Lung (tissue), 12 donors: ENCODE measurements around the gene AKT1. TPM values are rescaled to one million over a fixed set of nuclear protein-coding genes. Genes with fewer than 3 reads are reported as not detected.

Experiments used
- ATAC-seq: fragments of 200-7000 bp; cut with Tn5 transposase; one replicate; pipeline ENCODE4 v1.9.1; 2020; ENCODE audit warnings: moderate number of reproducible peaks; ENCODE audit not compliant: insufficient read depth, low FRiP score
- DNase-seq, 3 donors: peaks; one replicate each; pipeline ENCODE4 v3.0.0-alpha.2; 2013 to 2017
- H3K27ac ChIP-seq, 2 donors: one replicate each; pipeline ENCODE4 v1.5.1; 2013; ENCODE audit warnings: mild to moderate bottlenecking in 2 of 2, moderate library complexity in 2 of 2, control low read depth in 1 of 2, inconsistent platforms in 1 of 2, low read depth in 1 of 2, low read length in 1 of 2
- H3K27me3 ChIP-seq, 3 donors: one replicate each; pipeline ENCODE4 v1.5.1; 2013; ENCODE audit warnings: low read length in 2 of 3; ENCODE audit not compliant: control insufficient read depth in 3 of 3, insufficient read depth in 3 of 3
- H3K36me3 ChIP-seq, 4 donors: one replicate each; pipeline ENCODE4 v1.5.1; 2013; ENCODE audit warnings: low read length in 4 of 4, mild to moderate bottlenecking in 1 of 4, moderate library complexity in 1 of 4; ENCODE audit not compliant: control insufficient read depth in 4 of 4, insufficient read depth in 4 of 4
- H3K4me1 ChIP-seq, 5 donors: one replicate each; pipeline ENCODE4 v1.5.1; 2013; ENCODE audit warnings: low read length in 5 of 5, mild to moderate bottlenecking in 2 of 5, moderate library complexity in 1 of 5; ENCODE audit not compliant: control insufficient read depth in 5 of 5, insufficient read depth in 5 of 5
- H3K4me3 ChIP-seq: one replicate; pipeline ENCODE4 v1.5.1; 2013; ENCODE audit warnings: mild to moderate bottlenecking, control low read depth, moderate library complexity
- H3K9ac ChIP-seq, 2 donors: one replicate each; pipeline ENCODE4 v1.5.1; 2013; ENCODE audit warnings: low read length in 2 of 2, control low read depth in 1 of 2; ENCODE audit not compliant: insufficient read depth in 1 of 2
- H3K9me3 ChIP-seq, 4 donors: one replicate each; pipeline ENCODE4 v1.5.1; 2013; ENCODE audit warnings: low read length in 3 of 4, mild to moderate bottlenecking in 1 of 4, moderate library complexity in 1 of 4; ENCODE audit not compliant: control insufficient read depth in 4 of 4, insufficient read depth in 3 of 4
- WGBS, 2 donors: extraction: QIAGEN DNeasy Blood & Tissue Kit; methylation state at CpG; one replicate each; pipeline ENCODE4 v1.1.7; 2013; 5-methylcytosine and 5-hydroxymethylcytosine counted together
- polyA plus RNA-seq, 2 donors: library from polyadenylated mRNA; stranded (reverse); fragments of 200-250 nt; gene quantifications; one replicate each; pipeline ENCODE4 v1.2.1, GENCODE V29; 2013
- total RNA-seq, 2 donors: library from RNA; depleted of rRNA in 1 of 2; stranded (reverse); fragments of >200 nt in 1 of 2; gene quantifications; one replicate each; pipeline ENCODE4 v1.2.1, GENCODE V29; 2014 to 2021
- TF ChIP-seq, protein P1 (sequence below): IDR thresholded peaks from 2 replicates; pipeline ENCODE4 v1.5.1; 2012; ENCODE audit warnings: mild to moderate bottlenecking; ENCODE audit errors: control extremely low read depth, extremely low read depth
- donor health status: control.
- donor health status: control.
- donor health status: Bipolar disorder and iron deficiency.
- donor health status: healthy.
- donor health status: DM: yes; HTN: yes; CAD: no.

The AKT1 gene
- total and polyA plus RNA-seq, 4 donors: 142 to 224 (median 160) TPM

DNA sequence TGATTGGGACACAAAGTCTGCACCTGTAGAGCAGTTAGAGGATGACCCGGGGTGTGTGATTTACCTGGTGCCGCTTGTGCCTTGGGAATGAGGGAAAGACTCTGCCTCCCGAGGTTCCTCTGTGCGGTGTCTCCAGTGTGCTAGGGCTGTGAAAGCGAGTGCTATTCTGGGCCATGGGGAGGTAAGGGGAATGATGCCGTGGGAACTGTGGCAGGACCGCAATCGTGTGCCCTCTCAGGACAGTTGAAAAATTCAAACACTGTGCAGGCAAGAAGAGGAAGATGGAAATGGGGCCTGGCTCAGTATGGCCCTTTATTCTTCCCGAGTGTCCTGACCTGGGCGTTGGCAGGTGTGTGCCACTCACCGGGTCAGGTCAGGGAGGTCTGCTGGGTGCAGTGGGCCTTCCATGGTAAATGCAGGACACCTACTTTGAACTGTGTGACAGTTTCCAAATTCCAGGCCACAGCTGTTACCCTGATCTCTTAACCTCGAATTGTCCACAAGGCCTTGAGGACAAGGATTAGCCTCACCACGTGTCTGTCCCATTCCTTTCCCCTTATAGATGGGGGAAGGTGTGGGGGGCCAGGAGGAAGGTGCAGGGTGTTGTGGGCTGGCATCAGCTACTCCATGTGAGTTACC lies 41.2 kb downstream of the AKT1 start:
- peak overlapping the region; percentile 14 to 86 for H3K9ac ChIP-seq
- no peak for DNase-seq
- peak overlapping the region in 1 of 2 donors; percentile 97 for H3K27ac ChIP-seq

DNA sequence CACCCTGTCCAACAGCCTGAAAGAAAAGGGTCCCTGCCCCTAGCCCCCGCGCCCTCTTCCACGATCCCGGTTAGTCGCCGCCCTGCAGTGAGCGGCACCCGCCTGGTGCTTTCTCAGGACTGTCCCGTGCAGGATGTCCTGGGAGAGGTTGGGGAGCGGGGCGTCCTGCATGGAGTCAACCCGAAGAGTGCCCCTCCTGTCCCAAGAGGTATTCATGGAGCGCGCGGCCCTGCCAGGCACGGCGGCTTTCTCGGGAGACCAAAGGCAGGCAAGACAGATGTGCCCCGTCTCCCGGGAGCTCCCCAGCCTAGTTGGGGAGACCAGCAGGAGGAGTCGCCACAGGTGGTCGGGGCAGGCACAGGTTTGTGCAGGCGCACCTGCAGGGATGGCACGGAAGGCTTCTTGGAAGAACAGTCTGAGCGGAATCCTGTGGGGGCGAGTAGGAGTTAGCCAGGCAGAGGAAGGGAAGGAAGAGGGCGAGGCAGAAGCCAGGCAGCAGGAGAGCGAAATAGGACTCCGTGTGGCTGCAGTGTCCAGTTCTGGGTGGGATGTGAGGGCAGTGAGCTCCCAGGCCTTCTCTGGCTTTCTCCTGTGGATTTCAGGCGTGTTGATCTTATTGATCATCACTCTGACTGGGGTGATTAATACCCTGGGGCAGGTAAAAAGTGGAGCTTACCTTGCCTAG lies 41.9 kb downstream of the AKT1 start:
- peak overlapping the region; percentile 82 to 97 for H3K27ac ChIP-seq
- peaks cover 0 to 32% (median 11%) of the 10 kb centered on the region in 5 donors for H3K4me1 ChIP-seq
- H3K9me3 ChIP-seq: no peaks in the 10 kb centered on the region
- ATAC-seq (no peak), DNase-seq (no peak)
- H3K36me3 ChIP-seq: peaks cover 0 to 31% (median 22%) of the 10 kb centered on the region in 4 donors
- peak overlapping the region; percentile 57 to 86 for H3K9ac ChIP-seq
- peak overlapping the region; percentile 97 for H3K4me3 ChIP-seq
- no peaks in the 10 kb centered on the region for H3K27me3 ChIP-seq
- WGBS, 2 donors: 1 to 2% methylated on average over 30 of the region's 30 CpGs
- TF ChIP-seq, protein P1, sequence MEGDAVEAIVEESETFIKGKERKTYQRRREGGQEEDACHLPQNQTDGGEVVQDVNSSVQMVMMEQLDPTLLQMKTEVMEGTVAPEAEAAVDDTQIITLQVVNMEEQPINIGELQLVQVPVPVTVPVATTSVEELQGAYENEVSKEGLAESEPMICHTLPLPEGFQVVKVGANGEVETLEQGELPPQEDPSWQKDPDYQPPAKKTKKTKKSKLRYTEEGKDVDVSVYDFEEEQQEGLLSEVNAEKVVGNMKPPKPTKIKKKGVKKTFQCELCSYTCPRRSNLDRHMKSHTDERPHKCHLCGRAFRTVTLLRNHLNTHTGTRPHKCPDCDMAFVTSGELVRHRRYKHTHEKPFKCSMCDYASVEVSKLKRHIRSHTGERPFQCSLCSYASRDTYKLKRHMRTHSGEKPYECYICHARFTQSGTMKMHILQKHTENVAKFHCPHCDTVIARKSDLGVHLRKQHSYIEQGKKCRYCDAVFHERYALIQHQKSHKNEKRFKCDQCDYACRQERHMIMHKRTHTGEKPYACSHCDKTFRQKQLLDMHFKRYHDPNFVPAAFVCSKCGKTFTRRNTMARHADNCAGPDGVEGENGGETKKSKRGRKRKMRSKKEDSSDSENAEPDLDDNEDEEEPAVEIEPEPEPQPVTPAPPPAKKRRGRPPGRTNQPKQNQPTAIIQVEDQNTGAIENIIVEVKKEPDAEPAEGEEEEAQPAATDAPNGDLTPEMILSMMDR: no peak

More for the DNA sequence above, 41.2 kb downstream of the AKT1 start:
- WGBS, 2 donors: 57 to 59% methylated on average over 13 of the region's 13 CpGs
- peaks cover 0 to 38% (median 24%) of the 10 kb centered on the region in 4 donors for H3K36me3 ChIP-seq
- TF ChIP-seq, protein P1: no peak
- no peaks in the 10 kb centered on the region for H3K9me3 ChIP-seq
- peaks cover 0 to 25% (median 9%) of the 10 kb centered on the region in 5 donors for H3K4me1 ChIP-seq
- H3K4me3 ChIP-seq: no peak overlapping the region
- H3K27me3 ChIP-seq: no peaks in the 10 kb centered on the region
- ATAC-seq: no peak

DNA sequence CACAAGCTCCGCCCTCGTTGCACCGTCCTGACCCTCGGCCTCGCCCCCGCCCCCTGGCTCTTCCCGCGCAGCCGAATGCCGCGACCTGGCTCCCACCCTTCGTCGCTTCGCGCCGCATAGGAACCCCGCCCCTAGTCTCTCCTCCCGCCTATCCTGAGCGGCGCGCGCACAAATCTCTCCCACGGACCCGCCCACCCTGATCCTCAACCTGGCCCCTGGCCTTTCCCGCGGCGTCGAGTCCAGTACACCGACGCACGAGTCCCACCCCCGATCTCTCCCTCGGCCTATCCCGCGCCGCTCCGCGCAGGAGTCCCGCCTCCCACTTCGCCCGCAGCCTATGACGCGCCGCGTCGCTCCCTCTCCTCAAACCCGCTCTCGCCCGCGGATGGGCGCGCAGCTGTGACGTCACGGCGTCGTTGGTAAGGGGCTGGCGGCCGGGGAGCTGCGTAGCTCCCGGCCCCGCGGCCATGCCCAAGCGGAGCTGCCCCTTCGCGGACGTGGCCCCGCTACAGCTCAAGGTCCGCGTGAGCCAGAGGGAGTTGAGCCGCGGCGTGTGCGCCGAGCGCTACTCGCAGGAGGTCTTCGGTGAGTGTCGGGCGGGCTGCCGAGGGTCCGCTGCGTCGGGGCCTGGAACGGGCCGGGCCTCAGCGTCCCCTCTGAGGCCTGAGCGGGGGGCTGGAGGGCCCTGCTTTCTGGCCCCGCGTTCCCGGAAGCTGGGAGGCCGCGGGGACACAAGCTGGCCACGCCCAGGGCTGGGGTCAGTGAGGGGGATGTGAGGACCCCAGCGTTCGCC lies 42.6 kb downstream of the AKT1 start, which contains the start of gene SIVA1:
Gene SIVA1 (plus strand): TSS at position 413 of the 793 bp plus-strand sequence. CDS start 55 bp downstream, at position 468.
- TF ChIP-seq, protein P1: no peak
- peaks cover 0 to 39% (median 13%) of the 10 kb centered on the region in 5 donors for H3K4me1 ChIP-seq
- ATAC-seq (peak; percentile 95), DNase-seq (peak; percentile 100)
- peak within 1 kb of the TSS; percentile 82 to 97 for H3K27ac ChIP-seq
- H3K36me3 ChIP-seq: peaks cover 0 to 28% (median 20%) of the 10 kb centered on the region in 4 donors
- 0% methylated on average over 70 to 95 of the region's 95 CpGs for WGBS, 2 donors
- peak within 1 kb of the TSS; percentile 97 for H3K4me3 ChIP-seq
- H3K9ac ChIP-seq: peak within 1 kb of the TSS; percentile 83 to 86
- H3K9me3 ChIP-seq: no peaks in the 10 kb centered on the region
- H3K27me3 ChIP-seq: no peaks in the 10 kb centered on the region
